AG04449 (cell line): ENCODE measurements around the gene FOXP1.

Experiments used
- CTCF ChIA-PET: fragments of 350-600 bp; formaldehyde crosslinking; extraction: SDS; loops from one replicate; lab custom pipeline; 2021; ENCODE audit warnings: antibody characterized with exemption; lab: Yijun Ruan, JAX
- POLR2A ChIA-PET: fragments of 400-600, 350-600 bp; formaldehyde crosslinking; extraction: SDS; loops from one replicate; lab custom pipeline; 2020; ENCODE audit warnings: antibody characterized with exemption, inconsistent platforms; lab: Yijun Ruan, JAX
- DNase-seq: peaks from one replicate; pipeline ENCODE4 v3.0.0-alpha.2; 2010; ENCODE audit warnings: low read depth, low spot score
- H3K4me3 ChIP-seq: 2 replicates; pipeline ENCODE4 v1.5.1; 2011; ENCODE audit warnings: low read depth, mild to moderate bottlenecking, control low read depth, low read length
- CTCF ChIP-seq: IDR thresholded peaks from one replicate; pipeline ENCODE4 v1.5.1; 2011; ENCODE audit warnings: mild to moderate bottlenecking, moderate library complexity, low read length, control low read depth, inconsistent platforms; ENCODE audit not compliant: insufficient read depth; ENCODE audit errors: missing control alignments

The FOXP1 gene

DNA sequence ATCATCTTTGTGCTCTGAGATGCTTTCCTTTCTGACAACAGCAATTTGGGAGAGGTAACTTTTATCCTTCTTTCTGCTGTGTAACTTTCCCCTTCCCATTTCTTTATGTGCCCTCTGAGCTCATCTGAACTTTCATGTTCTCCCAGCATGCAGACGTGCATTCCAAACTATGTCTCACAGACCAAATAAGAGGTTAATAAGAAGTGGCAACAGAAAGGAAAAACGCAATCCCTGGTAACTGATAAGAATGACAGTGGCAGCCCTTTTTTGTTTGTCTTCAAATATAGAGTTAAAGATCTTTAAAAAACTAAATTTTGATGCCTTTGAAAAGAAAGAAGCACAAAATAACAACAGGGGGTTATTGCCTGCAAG lies 533.4 kb downstream of the FOXP1 start:
- DNase-seq, result no peak
- CTCF ChIA-PET, result no interaction called here
- H3K4me3 ChIP-seq, result no peak overlapping the region
- TF ChIP-seq CTCF, result no peak
- POLR2A ChIA-PET, result interaction anchor here (1.0 kb wide), 1 partner anchor 15 kb away, joined by 3 read pairs; no protein-coding TSS in a partner anchor

- no peak for TF ChIP-seq CTCF
- H3K4me3 ChIP-seq, result no peak overlapping the region
- no peak for DNase-seq
- ChIA-PET CTCF (interaction anchor here (1.1 kb wide), 1 partner anchor 14 kb away, joined by 3 read pairs; no protein-coding TSS in a partner anchor), POLR2A (no interaction called here)
Measured at GRCh38 chr3:71048948-71049347, 534.6 kb downstream of the FOXP1 start.

GRCh38 chr3:71047616-71048531 lies 535.7 kb downstream of the FOXP1 start:
- no peak for DNase-seq
- ChIA-PET POLR2A (no interaction called here), CTCF (interaction anchor here (0.7 to 1.8 kb wide), 2 partner anchors 25 to 408 kb away, joined by 3 to 5 read pairs; no protein-coding TSS in a partner anchor)
- no peak for TF ChIP-seq CTCF
- no peak overlapping the region for H3K4me3 ChIP-seq

- no peak for DNase-seq
- ChIA-PET POLR2A (no interaction called here), CTCF (interaction anchor here (1.8 kb wide), 1 partner anchor 24 kb away, joined by 5 read pairs; no protein-coding TSS in a partner anchor)
- TF ChIP-seq CTCF, result no peak
- no peak overlapping the region for H3K4me3 ChIP-seq
Measured at GRCh38 chr3:71046791-71047190, 536.7 kb downstream of the FOXP1 start.

DNA sequence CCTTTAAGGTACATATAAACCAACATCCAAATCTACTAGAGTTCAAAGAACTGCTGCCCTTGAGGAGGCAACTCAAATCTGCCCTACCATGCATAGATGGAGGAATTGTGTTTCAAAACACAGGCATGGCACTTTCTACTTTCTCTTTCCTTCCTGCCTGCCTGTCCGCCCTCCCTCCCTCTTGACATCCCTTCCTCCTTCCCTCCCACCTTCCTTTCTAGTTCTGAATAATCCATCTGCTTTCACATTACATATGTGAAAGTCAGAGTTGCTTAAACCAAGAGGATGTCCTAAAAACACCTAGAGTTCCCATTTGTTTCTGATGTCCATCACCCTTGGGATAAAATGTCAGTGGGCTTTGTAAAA lies 537.6 kb downstream of the FOXP1 start:
- ChIA-PET POLR2A (no interaction called here), CTCF (no interaction called here)
- DNase-seq, result no peak

More for the DNA sequence above, 537.6 kb downstream of the FOXP1 start:
- H3K4me3 ChIP-seq, result no peak overlapping the region
- TF ChIP-seq CTCF, result no peak
